BJ (cell line): ENCODE results near the gene SEMA3D. TPM values are rescaled to one million over a fixed set of nuclear protein-coding genes. Genes with fewer than 3 reads are reported as not detected.

Experiments used
- CTCF ChIA-PET: fragments of 350-600 bp; formaldehyde crosslinking; extraction: SDS; loops from one replicate; lab custom pipeline; 2021; ENCODE audit warnings: antibody characterized with exemption, inconsistent platforms; lab: Yijun Ruan, JAX
- POLR2A ChIA-PET: fragments of 300-600 bp; sonication (Branson Sonifier 250); formaldehyde crosslinking; extraction: SDS; loops from one replicate; lab custom pipeline; 2021; ENCODE audit warnings: antibody characterized with exemption; lab: Charles Lee
- DNase-seq: peaks from one replicate; pipeline ENCODE4 v3.0.0-alpha.2; 2011; ENCODE audit warnings: low read depth
- H3K27me3 ChIP-seq: 2 replicates; pipeline ENCODE4 v1.6.0; 2011; ENCODE audit warnings: low read length; ENCODE audit not compliant: control insufficient read depth, insufficient read depth
- H3K36me3 ChIP-seq: 2 replicates; pipeline ENCODE4 v1.5.1; 2011; ENCODE audit warnings: low read length; ENCODE audit not compliant: control insufficient read depth, insufficient read depth
- H3K4me3 ChIP-seq: 2 replicates; pipeline ENCODE4 v1.5.1; 2011; ENCODE audit warnings: low read depth, mild to moderate bottlenecking, control low read depth, low read length
- polyA plus RNA-seq: library from polyadenylated mRNA; depleted of rRNA; stranded (reverse); fragments of >200 nt; gene quantifications from 2 replicates; pipeline ENCODE4 v1.2.3, GENCODE V29; 2011
- TF ChIP-seq, protein P1 (sequence below): IDR thresholded peaks from 2 replicates; pipeline ENCODE4 v1.5.1; 2011; ENCODE audit warnings: low read depth, mild to moderate bottlenecking, control low read depth, inconsistent platforms, low read length, moderate library complexity; ENCODE audit not compliant: insufficient read depth

Gene SEMA3D
- polyA plus RNA-seq, 1 experiment, result 19.9 TPM

DNA sequence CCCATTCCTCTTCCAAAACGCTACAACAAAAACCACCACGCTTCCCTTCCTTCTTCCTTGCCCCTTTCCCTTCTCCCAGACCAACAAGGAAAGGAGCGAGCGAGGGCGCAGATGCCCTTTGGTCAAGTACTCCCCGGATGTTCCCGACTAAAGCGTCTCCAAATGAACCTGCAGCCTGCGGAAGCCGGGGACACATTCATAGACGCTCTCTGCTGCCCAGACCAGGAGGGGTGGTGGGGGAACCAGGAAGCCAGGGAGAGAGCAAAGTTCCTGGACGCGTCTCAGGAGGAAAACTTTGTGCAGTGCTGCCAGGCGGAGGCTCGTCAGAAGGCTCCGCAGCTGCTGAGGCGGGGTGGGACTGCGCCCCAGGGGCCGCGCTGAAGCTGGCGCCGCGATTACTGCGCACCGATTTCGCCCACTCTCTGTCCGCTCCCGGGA, 754 bp downstream of the SEMA3D start:
- CTCF ChIA-PET, result interaction anchor here (0.7 to 10.1 kb wide), 26 partner anchors 9 to 644 kb away, joined by 3 to 149 read pairs (median 4); no protein-coding TSS in a partner anchor
- no peaks in the 10 kb centered on the region for H3K36me3 ChIP-seq
- H3K4me3 ChIP-seq, result peak overlapping the region; percentile 78
- TF ChIP-seq, protein P1, sequence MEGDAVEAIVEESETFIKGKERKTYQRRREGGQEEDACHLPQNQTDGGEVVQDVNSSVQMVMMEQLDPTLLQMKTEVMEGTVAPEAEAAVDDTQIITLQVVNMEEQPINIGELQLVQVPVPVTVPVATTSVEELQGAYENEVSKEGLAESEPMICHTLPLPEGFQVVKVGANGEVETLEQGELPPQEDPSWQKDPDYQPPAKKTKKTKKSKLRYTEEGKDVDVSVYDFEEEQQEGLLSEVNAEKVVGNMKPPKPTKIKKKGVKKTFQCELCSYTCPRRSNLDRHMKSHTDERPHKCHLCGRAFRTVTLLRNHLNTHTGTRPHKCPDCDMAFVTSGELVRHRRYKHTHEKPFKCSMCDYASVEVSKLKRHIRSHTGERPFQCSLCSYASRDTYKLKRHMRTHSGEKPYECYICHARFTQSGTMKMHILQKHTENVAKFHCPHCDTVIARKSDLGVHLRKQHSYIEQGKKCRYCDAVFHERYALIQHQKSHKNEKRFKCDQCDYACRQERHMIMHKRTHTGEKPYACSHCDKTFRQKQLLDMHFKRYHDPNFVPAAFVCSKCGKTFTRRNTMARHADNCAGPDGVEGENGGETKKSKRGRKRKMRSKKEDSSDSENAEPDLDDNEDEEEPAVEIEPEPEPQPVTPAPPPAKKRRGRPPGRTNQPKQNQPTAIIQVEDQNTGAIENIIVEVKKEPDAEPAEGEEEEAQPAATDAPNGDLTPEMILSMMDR, result no peak
- DNase-seq, result no peak
- POLR2A ChIA-PET, result interaction anchor here (0.5 kb wide), 1 partner anchor 109 kb away, joined by 5 read pairs; no protein-coding TSS in a partner anchor
- H3K27me3 ChIP-seq, result no peaks in the 10 kb centered on the region

DNA sequence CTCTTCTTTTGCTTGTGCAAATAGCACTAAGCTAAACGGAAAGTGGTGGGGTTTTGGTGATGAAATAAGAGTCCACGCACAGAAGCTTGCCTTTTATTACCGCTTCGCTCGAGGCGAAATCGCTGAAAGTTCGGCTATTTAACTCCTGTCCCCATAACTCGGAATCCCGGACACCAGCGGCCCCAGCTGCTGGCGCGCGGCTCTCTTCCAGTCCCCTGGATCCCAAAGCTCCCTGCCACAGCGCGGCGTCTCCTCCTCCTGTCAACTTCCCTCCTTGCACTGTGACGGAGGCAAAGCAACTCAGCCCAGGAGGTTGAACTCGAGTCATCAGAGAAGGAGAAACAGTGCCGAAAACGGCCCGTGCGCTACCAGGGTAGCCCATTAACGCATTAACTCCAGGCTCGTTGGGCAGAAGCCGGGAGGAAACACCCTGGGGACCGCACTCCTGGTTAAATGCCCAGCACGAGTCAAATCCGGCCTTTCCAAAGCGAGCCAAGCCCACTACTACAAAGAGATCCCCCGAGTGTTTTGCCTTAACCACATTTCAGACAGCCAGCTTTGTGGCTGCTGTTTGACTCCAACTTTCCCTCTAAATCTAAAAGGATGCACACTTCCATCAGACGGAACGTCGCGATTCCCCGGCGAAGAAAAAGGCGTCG, 1.3 kb downstream of the SEMA3D start:
- Histone ChIP-seq H3K36me3 (no peaks in the 10 kb centered on the region), H3K27me3 (no peaks in the 10 kb centered on the region), H3K4me3 (peak overlapping the region; percentile 78)
- TF ChIP-seq, protein P1, result peak; percentile 43
- ChIA-PET POLR2A (interaction anchor here (0.6 kb wide), 1 partner anchor 14 kb away, joined by 10 read pairs; no protein-coding TSS in a partner anchor), CTCF (interaction anchor here (0.6 to 10.1 kb wide), 18 partner anchors 8 to 618 kb away, joined by 3 to 149 read pairs (median 3); no protein-coding TSS in a partner anchor)
- DNase-seq, result no peak

- H3K4me3 ChIP-seq, result peak overlapping the region; percentile 78
- no peak for DNase-seq
- CTCF ChIA-PET, result interaction anchor here (0.6 to 10.1 kb wide), 10 partner anchors 9 to 370 kb away, joined by 3 to 149 read pairs (median 8); no protein-coding TSS in a partner anchor
- H3K27me3 ChIP-seq, result no peaks in the 10 kb centered on the region
- H3K36me3 ChIP-seq, result no peaks in the 10 kb centered on the region
- TF ChIP-seq, protein P1, result no peak
- POLR2A ChIA-PET, result interaction anchor here (0.6 kb wide), 1 partner anchor 13 kb away, joined by 10 read pairs; no protein-coding TSS in a partner anchor
Observed at GRCh38 chr7:85184599-85185423, 2.0 kb downstream of the SEMA3D start.

DNA sequence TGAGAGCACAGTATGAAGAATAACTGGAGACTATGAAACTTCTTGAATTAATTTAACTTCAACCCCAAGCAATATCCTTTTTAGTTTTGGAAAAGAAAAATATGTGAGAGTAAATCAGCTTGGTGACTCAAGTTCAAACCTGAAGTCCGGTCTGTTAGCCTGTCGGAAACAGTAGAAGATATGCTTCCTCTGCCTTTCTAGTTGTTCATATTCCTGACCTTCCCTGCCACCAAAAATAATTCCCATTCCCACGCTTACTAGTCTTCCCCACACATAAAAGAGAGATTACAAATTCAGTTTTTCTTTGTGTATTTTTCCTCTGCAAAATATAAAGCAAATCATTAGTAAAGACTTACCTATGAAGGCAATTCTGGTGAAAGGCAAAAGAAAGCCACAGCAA, 3.6 kb downstream of the SEMA3D start:
- no peak for DNase-seq
- no peak overlapping the region for H3K4me3 ChIP-seq
- no peaks in the 10 kb centered on the region for H3K27me3 ChIP-seq
- CTCF ChIA-PET, result interaction anchor here (2.4 kb wide), 1 partner anchor 141 kb away, joined by 9 read pairs; no protein-coding TSS in a partner anchor
- POLR2A ChIA-PET, result no interaction called here
- TF ChIP-seq, protein P1, result no peak
- H3K36me3 ChIP-seq, result no peaks in the 10 kb centered on the region
